Activated naive CD4-positive, alpha-beta T cell treated with anti-CD3 and anti-CD28 coated beads, Interleukin-2, amount 10 ng/mL, durations not matched to agents 7 days and 5 days (primary cell): ENCODE data around the gene VCL.
A peak's percentile ranks its signal among the peaks of the same experiment; 100 is the strongest.

Source experiments
- CTCF ChIA-PET: fragments of 350-600 bp; sonication (Branson Sonifier 250); formaldehyde crosslinking; loops from one replicate; lab custom pipeline; 2021; ENCODE audit warnings: antibody characterized with exemption; lab: Charles Lee
- DNase-seq: peaks from one replicate; pipeline ENCODE4 v3.0.0-alpha.2; 2020
- H3K27ac Mint-ChIP-seq: one replicate; pipeline ENCODE4 v1.8.0; 2021; ENCODE audit warnings: mild to moderate bottlenecking, moderate library complexity, mixed read lengths
- H3K27me3 Mint-ChIP-seq: one replicate; pipeline ENCODE4 v1.8.0; 2021; ENCODE audit warnings: mild to moderate bottlenecking, mixed read lengths
- H3K36me3 Mint-ChIP-seq: one replicate; pipeline ENCODE4 v1.8.0; 2021; ENCODE audit warnings: mixed read lengths
- H3K4me1 Mint-ChIP-seq: one replicate; pipeline ENCODE4 v1.8.0; 2021; ENCODE audit warnings: mixed read lengths
- H3K4me3 Mint-ChIP-seq: one replicate; pipeline ENCODE4 v1.8.0; 2021; ENCODE audit warnings: mild to moderate bottlenecking, moderate library complexity, mixed read lengths
- H3K9me3 Mint-ChIP-seq: one replicate; pipeline ENCODE4 v1.8.0; 2021; ENCODE audit warnings: mixed read lengths

The VCL gene

GRCh38 chr10:74109452-74109851 is 111.5 kb downstream of the VCL start:
- no peaks in the 10 kb centered on the region for H3K27me3 Mint-ChIP-seq
- H3K4me1 Mint-ChIP-seq = no peaks in the 10 kb centered on the region
- peaks cover 76% of the 10 kb centered on the region for H3K36me3 Mint-ChIP-seq
- no peak overlapping the region for H3K4me3 Mint-ChIP-seq
- no peak overlapping the region for H3K27ac Mint-ChIP-seq
- no peaks in the 10 kb centered on the region for H3K9me3 Mint-ChIP-seq
- CTCF ChIA-PET = interaction anchor here (1.0 to 1.6 kb wide), 3 partner anchors 13 to 110 kb away, joined by 3 to 8 read pairs (median 3); no protein-coding TSS in a partner anchor
- no peak for DNase-seq

- H3K27me3 Mint-ChIP-seq = no peaks in the 10 kb centered on the region
- H3K27ac Mint-ChIP-seq = no peak overlapping the region
- no peaks in the 10 kb centered on the region for H3K9me3 Mint-ChIP-seq
- H3K36me3 Mint-ChIP-seq = peaks cover 76% of the 10 kb centered on the region
- no peaks in the 10 kb centered on the region for H3K4me1 Mint-ChIP-seq
- CTCF ChIA-PET = interaction anchor here (1.0 to 1.6 kb wide), 4 partner anchors 10 to 110 kb away, joined by 3 to 8 read pairs (median 3); no protein-coding TSS in a partner anchor
- H3K4me3 Mint-ChIP-seq = no peak overlapping the region
- no peak for DNase-seq
These were observed 112.2 kb downstream of the VCL start for GRCh38 chr10:74110120-74110519.

- Mint-ChIP-seq H3K27me3 (no peaks in the 10 kb centered on the region), H3K9me3 (no peaks in the 10 kb centered on the region), H3K36me3 (peaks cover 79% of the 10 kb centered on the region), H3K4me1 (no peaks in the 10 kb centered on the region), H3K27ac (no peak overlapping the region), H3K4me3 (no peak overlapping the region)
- DNase-seq = no peak
- CTCF ChIA-PET = interaction anchor here (1.2 kb wide), 1 partner anchor 8 kb away, joined by 3 read pairs; no protein-coding TSS in a partner anchor
These were observed 113.9 kb downstream of the VCL start for GRCh38 chr10:74111799-74112198.

- Mint-ChIP-seq H3K4me3 (no peak overlapping the region), H3K36me3 (peaks cover 85% of the 10 kb centered on the region), H3K9me3 (no peaks in the 10 kb centered on the region), H3K27me3 (no peaks in the 10 kb centered on the region), H3K27ac (no peak overlapping the region), H3K4me1 (no peaks in the 10 kb centered on the region)
- no peak for DNase-seq
- CTCF ChIA-PET = interaction anchor here (0.7 to 1.6 kb wide), 3 partner anchors 10 to 234 kb away, joined by 3 to 4 read pairs (median 3); no protein-coding TSS in a partner anchor
These were observed 115.6 kb downstream of the VCL start for GRCh38 chr10:74113546-74113945.

- H3K4me3 Mint-ChIP-seq = no peak overlapping the region
- CTCF ChIA-PET = interaction anchor here (0.7 to 1.1 kb wide), 3 partner anchors 8 to 12 kb away, joined by 3 read pairs; no protein-coding TSS in a partner anchor
- no peak for DNase-seq
- no peak overlapping the region for H3K27ac Mint-ChIP-seq
- no peaks in the 10 kb centered on the region for H3K9me3 Mint-ChIP-seq
- H3K4me1 Mint-ChIP-seq = no peaks in the 10 kb centered on the region
- H3K27me3 Mint-ChIP-seq = no peaks in the 10 kb centered on the region
- peaks cover 86% of the 10 kb centered on the region for H3K36me3 Mint-ChIP-seq
These were observed 116.1 kb downstream of the VCL start for GRCh38 chr10:74114041-74114448.

- no peaks in the 10 kb centered on the region for H3K4me1 Mint-ChIP-seq
- no peak for DNase-seq
- no peaks in the 10 kb centered on the region for H3K9me3 Mint-ChIP-seq
- H3K27ac Mint-ChIP-seq = no peak overlapping the region
- no peaks in the 10 kb centered on the region for H3K27me3 Mint-ChIP-seq
- CTCF ChIA-PET = no interaction called here
- no peak overlapping the region for H3K4me3 Mint-ChIP-seq
- peaks cover 77% of the 10 kb centered on the region for H3K36me3 Mint-ChIP-seq
These were observed 119.8 kb downstream of the VCL start for GRCh38 chr10:74117738-74118137.

- Mint-ChIP-seq H3K27ac (no peak overlapping the region), H3K27me3 (no peaks in the 10 kb centered on the region), H3K4me1 (no peaks in the 10 kb centered on the region), H3K36me3 (peaks cover 75% of the 10 kb centered on the region), H3K9me3 (no peaks in the 10 kb centered on the region), H3K4me3 (no peak overlapping the region)
- CTCF ChIA-PET = no interaction called here
- no peak for DNase-seq
These were observed 120.9 kb downstream of the VCL start for GRCh38 chr10:74118804-74119203.

GRCh38 chr10:74120911-74121310 is 123.0 kb downstream of the VCL start:
- Mint-ChIP-seq H3K36me3 (peaks cover 73% of the 10 kb centered on the region), H3K4me1 (no peaks in the 10 kb centered on the region), H3K4me3 (no peak overlapping the region), H3K27me3 (no peaks in the 10 kb centered on the region), H3K27ac (no peak overlapping the region), H3K9me3 (no peaks in the 10 kb centered on the region)
- CTCF ChIA-PET = interaction anchor here (1.3 kb wide), 1 partner anchor 13 kb away, joined by 4 read pairs; no protein-coding TSS in a partner anchor
- DNase-seq = no peak

GRCh38 chr10:74121368-74121767 is 123.5 kb downstream of the VCL start:
- Mint-ChIP-seq H3K4me3 (no peak overlapping the region), H3K36me3 (peaks cover 73% of the 10 kb centered on the region), H3K27me3 (no peaks in the 10 kb centered on the region), H3K4me1 (no peaks in the 10 kb centered on the region), H3K9me3 (no peaks in the 10 kb centered on the region), H3K27ac (no peak overlapping the region)
- CTCF ChIA-PET = interaction anchor here (1.3 kb wide), 1 partner anchor 13 kb away, joined by 4 read pairs; no protein-coding TSS in a partner anchor
- no peak for DNase-seq

- Mint-ChIP-seq H3K9me3 (no peaks in the 10 kb centered on the region), H3K27ac (no peak overlapping the region), H3K4me1 (no peaks in the 10 kb centered on the region), H3K27me3 (no peaks in the 10 kb centered on the region), H3K4me3 (no peak overlapping the region), H3K36me3 (peaks cover 69% of the 10 kb centered on the region)
- CTCF ChIA-PET = interaction anchor here (1.3 to 1.6 kb wide), 2 partner anchors 12 kb away, joined by 3 to 4 read pairs; no protein-coding TSS in a partner anchor
- no peak for DNase-seq
These were observed 124.1 kb downstream of the VCL start for GRCh38 chr10:74122060-74122459.

GRCh38 chr10:74123081-74123480 is 125.2 kb downstream of the VCL start:
- no peaks in the 10 kb centered on the region for H3K9me3 Mint-ChIP-seq
- peak overlapping the region; percentile 56 for H3K27ac Mint-ChIP-seq
- H3K4me1 Mint-ChIP-seq = no peaks in the 10 kb centered on the region
- DNase-seq = no peak
- H3K27me3 Mint-ChIP-seq = no peaks in the 10 kb centered on the region
- peaks cover 63% of the 10 kb centered on the region for H3K36me3 Mint-ChIP-seq
- no peak overlapping the region for H3K4me3 Mint-ChIP-seq
- CTCF ChIA-PET = interaction anchor here (0.8 to 1.6 kb wide), 3 partner anchors 13 to 237 kb away, joined by 3 to 5 read pairs (median 3); no protein-coding TSS in a partner anchor

GRCh38 chr10:74133923-74134820 is 136.3 kb downstream of the VCL start:
- Mint-ChIP-seq H3K9me3 (no peaks in the 10 kb centered on the region), H3K27me3 (no peaks in the 10 kb centered on the region), H3K4me3 (no peak overlapping the region), H3K27ac (no peak overlapping the region), H3K4me1 (no peaks in the 10 kb centered on the region), H3K36me3 (peaks cover 42% of the 10 kb centered on the region)
- CTCF ChIA-PET = interaction anchor here (1.0 to 1.2 kb wide), 2 partner anchors 13 to 79 kb away, joined by 3 to 4 read pairs; no protein-coding TSS in a partner anchor
- DNase-seq = no peak

- Mint-ChIP-seq H3K4me3 (no peak overlapping the region), H3K27me3 (no peaks in the 10 kb centered on the region), H3K4me1 (no peaks in the 10 kb centered on the region), H3K36me3 (peaks cover 39% of the 10 kb centered on the region), H3K9me3 (no peaks in the 10 kb centered on the region), H3K27ac (no peak overlapping the region)
- no peak for DNase-seq
- CTCF ChIA-PET = no interaction called here
These were observed 137.5 kb downstream of the VCL start for GRCh38 chr10:74135452-74135851.

GRCh38 chr10:74137992-74138391 is 140.1 kb downstream of the VCL start:
- no peak overlapping the region for H3K4me3 Mint-ChIP-seq
- no peak overlapping the region for H3K27ac Mint-ChIP-seq
- peaks cover 33% of the 10 kb centered on the region for H3K36me3 Mint-ChIP-seq
- DNase-seq = no peak
- no peaks in the 10 kb centered on the region for H3K9me3 Mint-ChIP-seq
- peaks cover 4% of the 10 kb centered on the region for H3K4me1 Mint-ChIP-seq
- CTCF ChIA-PET = interaction anchor here (1.3 to 2.5 kb wide), 3 partner anchors 34 to 97 kb away, joined by 3 to 10 read pairs (median 6); no protein-coding TSS in a partner anchor
- no peaks in the 10 kb centered on the region for H3K27me3 Mint-ChIP-seq
